ENCODE results near the gene MTUS2. TPM values are rescaled to one million over a fixed set of nuclear protein-coding genes. Genes with fewer than 3 reads are reported as not detected.

Gene MTUS2
- total and polyA plus RNA-seq, 4 donors = under 0.01 to 0.70 (median 0.15) TPM

DNA sequence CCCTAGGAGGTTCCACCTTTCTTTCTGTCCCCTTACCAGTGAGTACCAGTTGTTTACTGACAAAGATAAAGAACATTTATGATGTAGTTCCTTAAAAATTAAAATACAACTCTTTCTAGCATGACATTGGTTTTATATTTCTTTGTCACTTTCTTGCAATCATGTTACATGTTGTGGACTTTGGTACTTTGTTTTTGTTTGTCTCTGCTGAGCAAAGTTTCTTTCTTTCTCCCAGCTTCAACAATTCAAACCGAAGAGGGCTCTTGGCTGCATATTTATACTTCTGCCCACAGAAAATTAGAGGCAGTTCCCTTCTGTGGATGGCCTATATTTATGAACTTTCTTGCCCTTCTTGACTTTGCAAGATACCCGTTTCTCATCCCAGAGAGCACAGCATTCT lies 201.2 kb downstream of the MTUS2 start:
- Histone ChIP-seq H3K4me1 (ENCODE audit: control insufficient read depth in 4 of 4, insufficient read depth in 4 of 4, low read length in 3 of 4) (peaks cover 8 to 20% (median 9%) of the 10 kb centered on the region in 4 donors), H3K4me3 (ENCODE audit: low read depth in 1 of 3, low read length in 3 of 3) (no peak overlapping the region), H3K9ac (ENCODE audit: low read depth in 1 of 2, low read length in 2 of 2) (no peak overlapping the region), H3K9me3 (ENCODE audit: control insufficient read depth in 4 of 4, low read length in 3 of 4) (no peaks in the 10 kb centered on the region), H3K27ac (ENCODE audit: low read depth in 1 of 2, low read length in 2 of 2) (peak overlapping the region; percentile 39 to 56), H3K27me3 (ENCODE audit: control insufficient read depth in 4 of 4, insufficient read depth in 4 of 4, low read length in 3 of 4) (no peaks in the 10 kb centered on the region), H3K36me3 (ENCODE audit: control insufficient read depth in 4 of 4, insufficient read depth in 3 of 4, low read depth in 1 of 4, low read length in 3 of 4) (no peaks in the 10 kb centered on the region)
- 13% methylated on average over 2 of the region's 2 CpGs for WGBS
- no peak for DNase-seq (ENCODE audit: low spot score)
- TF ChIP-seq HNF4A (conservative IDR thresholded peaks at IDR 0.05) = peak; percentile 54 to 86
- TF ChIP-seq YY1 (IDR thresholded peaks at IDR 0.05) = no peak
- peak in 1 of 2 donors; percentile 18 for TF ChIP-seq JUND (IDR thresholded peaks at IDR 0.05)
- TF ChIP-seq RXRA (IDR thresholded peaks at IDR 0.05) = peak in 1 of 2 donors; percentile 20
- TF ChIP-seq ZBTB33 (IDR thresholded peaks at IDR 0.05) = no peak
- peak in 1 of 2 donors; percentile 11 for TF ChIP-seq RAD21 (IDR thresholded peaks at IDR 0.05)

DNA sequence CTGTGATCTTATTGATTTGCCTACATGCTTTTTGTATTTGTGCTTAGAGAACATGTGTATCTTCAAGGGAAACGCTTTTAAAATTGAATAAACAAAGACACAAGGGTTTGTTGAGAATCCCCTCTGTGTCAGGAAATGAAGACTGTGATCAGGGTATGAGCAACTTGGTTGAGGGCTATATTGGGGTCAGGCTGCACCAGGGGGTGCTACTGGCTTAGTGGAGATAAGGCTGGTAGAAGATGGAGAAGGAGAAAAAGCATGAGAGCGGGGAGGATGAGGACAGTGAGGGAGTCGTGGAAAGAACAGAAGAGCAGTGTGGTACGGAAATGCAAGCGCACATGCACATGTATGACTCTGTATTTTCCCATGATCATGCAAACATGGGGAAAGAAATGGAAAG lies 201.6 kb downstream of the MTUS2 start:
- WGBS = 76% methylated on average over 5 of the region's 5 CpGs
- Histone ChIP-seq H3K27ac (ENCODE audit: low read depth in 1 of 2, low read length in 2 of 2) (no peak overlapping the region), H3K4me1 (ENCODE audit: control insufficient read depth in 4 of 4, insufficient read depth in 4 of 4, low read length in 3 of 4) (peaks cover 8 to 20% (median 9%) of the 10 kb centered on the region in 4 donors)

More for the DNA sequence above, 201.6 kb downstream of the MTUS2 start:
- no peak overlapping the region for H3K9ac ChIP-seq (ENCODE audit: low read depth in 1 of 2, low read length in 2 of 2)
- TF ChIP-seq NR2F2 (IDR thresholded peaks at IDR 0.05) (no peak), HNF4A (conservative IDR thresholded peaks at IDR 0.05) (no peak), REST (IDR thresholded peaks at IDR 0.05) (no peak), MAX (IDR thresholded peaks at IDR 0.05) (no peak), FOXA1 (IDR thresholded peaks at IDR 0.05) (no peak), HNF4G (IDR thresholded peaks at IDR 0.05) (no peak), RAD21 (IDR thresholded peaks at IDR 0.05) (no peak), FOXA2 (IDR thresholded peaks at IDR 0.05) (no peak)
- H3K9me3 ChIP-seq (ENCODE audit: control insufficient read depth in 4 of 4, low read length in 3 of 4) = no peaks in the 10 kb centered on the region
- H3K27me3 ChIP-seq (ENCODE audit: control insufficient read depth in 4 of 4, insufficient read depth in 4 of 4, low read length in 3 of 4) = no peaks in the 10 kb centered on the region
- H3K36me3 ChIP-seq (ENCODE audit: control insufficient read depth in 4 of 4, insufficient read depth in 3 of 4, low read depth in 1 of 4, low read length in 3 of 4) = no peaks in the 10 kb centered on the region
- H3K4me3 ChIP-seq (ENCODE audit: low read depth in 1 of 3, low read length in 3 of 3) = no peak overlapping the region
- no peak for DNase-seq (ENCODE audit: low spot score)
